GM23338 (cell line): ENCODE results near the gene SSTR4. TPM values are rescaled to one million over a fixed set of nuclear protein-coding genes. Genes with fewer than 3 reads are reported as not detected.

ENCODE experiments used
- polyA plus RNA-seq: library from polyadenylated mRNA; unstranded; fragments of >200 nt; fragmentation: Nextera tagmentation; extraction: Ambion mirVana; gene quantifications from 2 replicates; pipeline ENCODE4 v1.2.1, GENCODE V29; 2016
- total RNA-seq: library from RNA; depleted of rRNA; stranded (reverse); fragments of >200 nt; shearing (Covaris generic); gene quantifications from 2 replicates; pipeline ENCODE4 v1.2.3, GENCODE V29; 2014; rRNA removed

Gene SSTR4
- total and polyA plus RNA-seq, 2 experiments from 2014 or later, result not detected

Other genes with a start within 250 kb of the SSTR4 start
- gene THBD, start 14.4 kb downstream of the SSTR4 start, total RNA-seq, result 0.58 and 0.97 TPM in 2 replicates
- 0.10 and 0.17 TPM in 2 replicates for gene THBD, start 14.4 kb downstream of the SSTR4 start, polyA plus RNA-seq
- 0.04 TPM in 1 of 2 replicates, not detected in the other for gene CD93, start 51.0 kb downstream of the SSTR4 start, total RNA-seq
- gene CD93, start 51.0 kb downstream of the SSTR4 start, polyA plus RNA-seq, result 0.03 TPM in 2 replicates